Spleen (tissue), 11 donors: ENCODE measurements around the gene CEP44. TPM values are rescaled to one million over a fixed set of nuclear protein-coding genes. Genes with fewer than 3 reads are reported as not detected.

Experiments used
- DNase-seq: peaks from one replicate; pipeline ENCODE4 v3.0.0-alpha.2; 2020
- H3K27ac ChIP-seq, 8 donors: fragments of 200-600 bp; sonication (generic) in 7 of 8; 1 replicate in 4 of 8; 2 replicates in 4 of 8; pipeline versions ENCODE4 v1.5.0 to v1.8.0; 2016 to 2021; ENCODE audit warnings: inconsistent platforms in 4 of 8, mild to moderate bottlenecking in 4 of 8, moderate library complexity in 1 of 8
- H3K27me3 ChIP-seq, 7 donors: fragments of 200-600 bp; sonication (generic) in 6 of 7; replicated peaks in 1 of 7; 1 replicate in 4 of 7; 2 replicates in 3 of 7; pipeline versions ENCODE4 v1.5.0 to v1.8.0; 2016 to 2021; ENCODE audit warnings: inconsistent platforms in 3 of 7, mild to moderate bottlenecking in 1 of 7
- H3K36me3 ChIP-seq, 6 donors: fragments of 200-600 bp; sonication (generic) in 5 of 6; 1 replicate in 4 of 6; 2 replicates in 2 of 6; pipeline versions ENCODE4 v1.5.0 to v1.8.0; 2016 to 2021; ENCODE audit warnings: inconsistent platforms in 2 of 6
- H3K4me1 ChIP-seq, 6 donors: fragments of 200-600 bp; sonication (generic) in 5 of 6; 1 replicate in 3 of 6; 2 replicates in 3 of 6; pipeline versions ENCODE4 v1.5.0 to v1.8.0; 2016 to 2021; ENCODE audit warnings: inconsistent platforms in 3 of 6
- H3K4me3 ChIP-seq, 8 donors: fragments of 200-600 bp; sonication (generic) in 7 of 8; 1 replicate in 4 of 8; 2 replicates in 4 of 8; pipeline versions ENCODE4 v1.5.0 to v1.8.0; 2016 to 2021; ENCODE audit warnings: inconsistent platforms in 4 of 8, mild to moderate bottlenecking in 4 of 8, moderate library complexity in 2 of 8
- H3K9me3 ChIP-seq, 8 donors: fragments of 200-600 bp; sonication (generic) in 7 of 8; 1 replicate in 4 of 8; 2 replicates in 4 of 8; pipeline versions ENCODE4 v1.5.0 to v1.8.0; 2016 to 2021; ENCODE audit warnings: inconsistent platforms in 4 of 8
- CTCF ChIP-seq, 11 experiments: fragments of 200-600 bp in 7 of 11; fragments of 450-650 bp in 4 of 11; sonication (generic) in 4 of 11; IDR thresholded peaks in 8 of 11; conservative IDR thresholded peaks in 3 of 11; 1 replicate in 7 of 11; 2 replicates in 4 of 11; pipeline versions ENCODE4 v1.4.0 to v1.8.0; 2016 to 2021; ENCODE audit warnings: antibody characterized with exemption in 11 of 11, inconsistent platforms in 4 of 11, mild to moderate bottlenecking in 1 of 11
- POLR2A ChIP-seq, 3 donors: fragments of 450-650 bp; IDR thresholded peaks; one replicate each; pipeline ENCODE4 v1.5.1; 2017; ENCODE audit warnings: antibody characterized with exemption in 3 of 3, mild to moderate bottlenecking in 1 of 3
- POLR2AphosphoS5 ChIP-seq, 3 donors: sonication (generic); formaldehyde crosslinking; IDR thresholded peaks; one replicate each; pipeline ENCODE4 v1.5.1; 2017; ENCODE audit warnings: antibody characterized with exemption in 3 of 3
- WGBS, 5 donors: extraction: QIAGEN DNeasy Blood & Tissue Kit in 3 of 5; methylation state at CpG; one replicate each; pipeline versions ENCODE4 v1.1.5 to v1.1.7; 2013 to 2018; 5-methylcytosine and 5-hydroxymethylcytosine counted together
- intact Hi-C: fragments of 100-400 bp; cut with DNase I; formaldehyde crosslinking; loops from one replicate; pipeline ENCODE4 v1.15.0; 2023; ENCODE audit warnings: low total_unique reads
- polyA plus RNA-seq, 3 donors: library from polyadenylated mRNA; stranded (reverse); fragments of 200-250 nt; gene quantifications; one replicate each; pipeline ENCODE4 v1.2.1, GENCODE V29; 2013
- total RNA-seq, 7 donors: library from RNA; depleted of rRNA in 3 of 7; stranded (reverse); fragments of >200 nt in 3 of 7; fragmentation: NEBNext Ultra II Directional in 4 of 7; extraction: Animal tissue kit (Norgen Biotek cat#: 25700) in 4 of 7; gene quantifications; one replicate each; pipeline versions ENCODE4 v1.1.0 to v1.2.1, GENCODE V29; 2016 to 2021
- donor health status: healthy with polysubstance abuse.
- donor health status: DM: no; HTN: no; CAD: no; lungs with moderate emphysema.
- donor health status: DM: no; HTN: no; CAD: no.
- donor health status: Bipolar disorder and iron deficiency.
- donor health status: healthy.
- donor health status: DM: no; HTN: no; CAD: no.
- donor health status: DM: yes; HTN: yes; CAD: no.

The CEP44 gene
- total and polyA plus RNA-seq, 10 donors: 5.6 to 27.7 (median 15.9) TPM

GRCh38 chr4:174274436-174274835, 9.3 kb upstream of the CEP44 start:
- peaks cover 0 to 56% (median 23%) of the 10 kb centered on the region in 6 donors for H3K4me1 ChIP-seq
- 89 to 98% (median 95%) methylated on average over 3 of the region's 3 CpGs for WGBS, 5 donors
- peaks cover 0 to 3% (median 2%) of the 10 kb centered on the region in 8 donors for H3K9me3 ChIP-seq
- intact Hi-C loops: no loop called here
- TF ChIP-seq POLR2A (IDR thresholded peaks at IDR 0.05) (no peak), CTCF (IDR thresholded peaks at IDR 0.05 in 8 of 11, conservative IDR thresholded peaks at IDR 0.05 in 3 of 11) (no peak), POLR2AphosphoS5 (IDR thresholded peaks at IDR 0.05) (no peak)
- H3K27me3 ChIP-seq: no peaks in the 10 kb centered on the region
- H3K36me3 ChIP-seq: peaks cover 0 to under 1% (median 0%) of the 10 kb centered on the region in 6 donors
- H3K27ac ChIP-seq: no peak overlapping the region
- DNase-seq: no peak
- no peak overlapping the region for H3K4me3 ChIP-seq

GRCh38 chr4:174275101-174275500, 8.6 kb upstream of the CEP44 start:
- no peak for TF ChIP-seq CTCF (IDR thresholded peaks at IDR 0.05 in 8 of 11, conservative IDR thresholded peaks at IDR 0.05 in 3 of 11)
- no peak for TF ChIP-seq POLR2AphosphoS5 (IDR thresholded peaks at IDR 0.05)
- TF ChIP-seq POLR2A (IDR thresholded peaks at IDR 0.05): no peak
- H3K9me3 ChIP-seq: peaks cover 0 to 8% (median 5%) of the 10 kb centered on the region in 8 donors
- H3K27ac ChIP-seq: no peak overlapping the region
- H3K27me3 ChIP-seq: no peaks in the 10 kb centered on the region
- H3K4me3 ChIP-seq: no peak overlapping the region
- intact Hi-C loops: no loop called here
- WGBS, 5 donors: 83 to 95% (median 93%) methylated on average over 3 of the region's 3 CpGs
- peaks cover 0 to 63% (median 27%) of the 10 kb centered on the region in 6 donors for H3K4me1 ChIP-seq
- no peak for DNase-seq
- H3K36me3 ChIP-seq: no peaks in the 10 kb centered on the region

- Histone ChIP-seq H3K27ac (no peak overlapping the region), H3K27me3 (no peaks in the 10 kb centered on the region), H3K4me1 (peaks cover 14 to 75% (median 48%) of the 10 kb centered on the region in 6 donors), H3K4me3 (no peak overlapping the region), H3K9me3 (peaks cover 0 to 8% (median 5%) of the 10 kb centered on the region in 8 donors), H3K36me3 (no peaks in the 10 kb centered on the region)
- 82 to 90% (median 88%) methylated on average over 3 of the region's 3 CpGs for WGBS, 5 donors
- DNase-seq: no peak
- intact Hi-C loops: no loop called here
- TF ChIP-seq POLR2AphosphoS5 (IDR thresholded peaks at IDR 0.05): no peak
- no peak for TF ChIP-seq CTCF (IDR thresholded peaks at IDR 0.05 in 8 of 11, conservative IDR thresholded peaks at IDR 0.05 in 3 of 11)
- no peak for TF ChIP-seq POLR2A (IDR thresholded peaks at IDR 0.05)
Observed at GRCh38 chr4:174277433-174277832, 6.3 kb upstream of the CEP44 start.

- no peak overlapping the region for H3K27ac ChIP-seq
- DNase-seq: no peak
- intact Hi-C loops: no loop called here
- no peak for TF ChIP-seq CTCF (IDR thresholded peaks at IDR 0.05 in 8 of 11, conservative IDR thresholded peaks at IDR 0.05 in 3 of 11)
- no peak for TF ChIP-seq POLR2AphosphoS5 (IDR thresholded peaks at IDR 0.05)
- TF ChIP-seq POLR2A (IDR thresholded peaks at IDR 0.05): no peak
- peaks cover 17 to 80% (median 52%) of the 10 kb centered on the region in 6 donors for H3K4me1 ChIP-seq
- H3K27me3 ChIP-seq: no peaks in the 10 kb centered on the region
- H3K9me3 ChIP-seq: peaks cover 0 to 8% (median 5%) of the 10 kb centered on the region in 8 donors
- no peaks in the 10 kb centered on the region for H3K36me3 ChIP-seq
- H3K4me3 ChIP-seq: no peak overlapping the region
Observed at GRCh38 chr4:174278467-174278866, 5.2 kb upstream of the CEP44 start.
